HK-2 (cell line): Measurements from ENCODE around the gene WHAMM.
"Not testable (repeated sequence)": the region's sequence is repeated elsewhere in the genome, so short reads cannot be mapped to it uniquely, and the experiment has no call there.

Source experiments
- DNase-seq: peaks from one replicate; pipeline ENCODE4 v3.0.0-alpha.2; 2018; ENCODE audit not compliant: unreplicated experiment

WHAMM gene

GRCh38 chr15:82838096-82838735, 28.8 kb downstream of the WHAMM start:
- DNase-seq = no peak

DNA sequence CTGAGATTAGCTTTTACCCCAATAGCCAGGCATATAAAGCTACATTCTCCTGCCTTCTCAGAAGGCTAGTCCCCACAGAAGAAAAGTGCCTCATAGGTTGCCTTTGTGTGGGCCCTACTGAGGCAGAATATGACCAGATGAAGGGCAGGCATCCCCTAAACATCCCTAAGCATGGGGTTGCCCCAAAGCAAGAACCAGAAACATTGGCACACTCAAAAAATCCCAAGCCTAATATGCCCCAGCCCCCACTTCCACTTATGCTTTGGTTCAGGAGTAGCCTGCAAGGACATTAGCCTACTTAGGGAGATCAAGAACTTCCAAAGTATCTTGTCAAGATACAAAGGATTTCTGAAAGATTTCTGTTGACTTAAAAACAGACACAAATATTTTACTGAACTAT, 29.7 kb downstream of the WHAMM start:
- no peak for DNase-seq

DNA sequence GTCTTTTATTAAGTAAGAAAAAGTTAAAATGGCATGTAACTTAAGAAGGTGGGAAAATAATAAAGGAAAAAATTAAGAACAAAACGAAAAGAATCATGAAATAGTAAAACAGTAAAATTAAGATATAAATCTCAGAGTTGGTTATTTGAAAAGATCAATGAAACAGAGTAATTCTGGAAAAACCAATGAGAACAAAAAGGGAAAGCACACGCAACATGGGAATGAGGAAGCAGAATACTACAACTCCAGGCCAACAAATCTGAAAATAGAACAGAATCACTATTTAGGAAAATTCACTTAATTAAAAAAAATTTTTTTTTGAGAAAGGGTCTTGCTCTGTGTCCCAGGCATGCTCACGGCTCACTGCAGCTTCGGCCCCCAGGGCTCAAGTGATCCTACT, 30.7 kb downstream of the WHAMM start:
- DNase-seq = no peak

DNA sequence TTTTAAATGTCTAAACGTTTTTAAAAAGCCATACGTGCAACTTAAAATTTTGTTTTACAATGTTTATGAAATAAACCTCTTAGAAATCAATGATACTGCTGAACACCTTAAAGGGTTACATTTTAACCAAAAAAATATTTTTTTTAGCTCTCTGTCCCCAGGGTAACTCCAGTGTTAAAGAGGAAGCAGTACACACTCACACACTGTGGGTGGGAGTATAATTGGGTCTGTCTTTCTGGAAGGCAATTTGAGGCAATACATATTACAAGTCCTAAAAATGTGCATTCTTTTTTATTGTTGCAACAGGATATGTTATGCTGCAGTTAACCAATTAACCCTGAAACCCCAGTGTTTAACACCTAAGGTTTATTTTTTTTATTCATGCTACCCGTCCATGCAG, 34.1 kb downstream of the WHAMM start:
- no peak for DNase-seq

DNA sequence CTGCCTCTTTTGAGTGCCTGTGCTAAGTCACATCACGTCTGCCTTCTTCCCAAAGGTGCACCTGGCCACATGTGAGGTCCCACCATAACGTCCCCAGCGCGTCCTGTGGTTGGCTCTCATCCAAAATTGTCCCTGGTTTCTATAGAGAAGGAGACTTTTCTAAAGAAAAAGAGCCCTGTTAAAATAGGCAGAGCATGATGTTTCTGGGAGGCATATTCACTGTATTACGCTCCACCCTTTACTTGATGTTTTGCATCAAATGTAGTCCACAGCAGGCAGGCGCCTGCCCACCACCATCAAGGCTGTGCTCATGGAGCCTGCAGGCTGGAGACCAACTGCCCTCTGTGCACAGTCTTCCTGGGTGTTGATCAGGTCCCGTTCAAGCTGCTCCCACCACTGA, 36.3 kb downstream of the WHAMM start:
- DNase-seq = no peak

DNA sequence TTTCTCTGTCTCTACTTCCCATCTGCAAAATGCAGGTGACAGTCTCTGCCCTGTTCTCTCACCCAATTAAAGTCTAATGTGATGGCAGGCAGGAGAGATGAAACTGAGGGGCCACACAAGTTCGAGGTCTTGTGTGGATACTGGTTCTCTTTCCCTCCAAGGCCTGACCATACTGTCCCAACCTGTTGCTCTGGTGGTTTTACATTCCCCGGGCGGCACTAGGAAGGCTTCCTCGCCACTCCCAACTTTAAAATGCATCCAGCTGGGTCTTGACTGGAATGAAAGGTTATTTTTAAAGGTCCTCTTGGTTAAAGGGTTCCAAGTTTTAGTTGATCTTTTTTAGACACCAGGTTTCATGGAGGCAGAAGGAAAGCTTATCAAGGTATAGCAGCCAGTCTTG, 37.2 kb downstream of the WHAMM start:
- DNase-seq = no peak

GRCh38 chr15:82847703-82848102, 38.3 kb downstream of the WHAMM start:
- DNase-seq = no peak

DNA sequence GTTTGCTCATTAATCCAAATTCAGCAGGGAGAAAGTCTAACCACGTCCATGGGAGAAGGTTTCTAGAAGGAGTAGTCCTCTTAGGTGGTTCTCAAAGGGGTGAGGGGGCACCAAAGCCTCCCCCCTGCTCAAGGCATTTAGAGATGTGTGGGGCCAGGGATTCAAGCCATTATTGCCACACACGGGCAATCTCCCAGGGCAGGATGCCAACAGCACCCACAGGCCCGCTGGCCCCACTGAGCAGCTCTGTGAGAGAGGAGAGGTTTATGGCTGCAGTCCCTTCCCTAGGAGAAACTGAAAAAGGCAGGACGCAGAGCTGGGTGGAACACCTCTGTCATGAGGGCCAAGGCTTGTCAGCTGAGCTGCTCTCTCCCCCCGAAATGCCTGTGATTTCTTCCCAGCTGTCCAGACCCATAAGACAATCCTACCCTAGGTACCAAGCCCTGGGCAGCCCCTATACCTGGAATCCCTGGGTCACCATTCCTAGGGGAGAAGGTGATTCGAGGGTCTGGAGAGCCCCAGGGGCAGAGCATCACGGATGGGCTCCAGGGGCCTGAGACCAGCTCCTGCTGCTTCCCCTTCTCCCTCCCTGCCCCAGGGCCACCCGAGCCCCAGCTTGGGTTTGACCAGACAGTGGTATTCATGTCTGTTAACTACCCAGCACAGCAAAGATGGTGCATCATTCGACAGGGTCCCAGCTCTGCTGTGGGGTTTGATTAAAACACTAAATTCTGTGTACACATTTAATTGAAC, 39.0 kb downstream of the WHAMM start:
- no peak for DNase-seq

- no peak for DNase-seq
Observed at GRCh38 chr15:82849556-82850512, 40.4 kb downstream of the WHAMM start.

- DNase-seq = no peak
Observed at GRCh38 chr15:82850731-82851130, 41.3 kb downstream of the WHAMM start.

- no peak for DNase-seq
Observed at GRCh38 chr15:82851306-82851850, 42.0 kb downstream of the WHAMM start.

DNA sequence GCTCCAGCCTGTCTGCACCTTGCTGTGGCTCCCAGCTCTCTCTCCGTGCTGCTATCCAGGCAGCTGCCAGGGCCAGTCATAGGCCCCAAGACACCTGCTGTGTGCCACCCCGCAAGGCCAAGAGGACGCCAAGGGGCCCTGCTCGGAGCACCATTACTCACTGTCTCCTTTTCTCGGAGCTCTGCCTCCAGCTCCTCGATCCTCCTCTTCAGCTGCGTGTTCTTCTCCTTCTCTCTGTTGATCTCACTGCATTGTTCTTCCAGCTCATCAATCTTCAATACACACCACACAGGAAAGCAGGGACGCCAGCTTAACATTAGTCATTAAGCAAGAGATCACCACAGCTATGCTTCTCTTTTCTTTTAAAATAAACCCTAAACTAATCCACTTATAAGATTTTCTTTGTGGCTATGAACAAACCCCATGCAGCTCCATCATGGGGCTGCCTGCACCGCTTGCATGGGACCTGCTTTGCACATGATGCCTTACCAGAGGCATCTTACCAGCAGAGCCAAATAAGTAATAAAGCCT, 42.6 kb downstream of the WHAMM start:
- no peak for DNase-seq

GRCh38 chr15:82852941-82853561, 43.6 kb downstream of the WHAMM start:
- DNase-seq = no peak

- DNase-seq = no peak
Observed at GRCh38 chr15:82854554-82854953, 45.1 kb downstream of the WHAMM start.

DNA sequence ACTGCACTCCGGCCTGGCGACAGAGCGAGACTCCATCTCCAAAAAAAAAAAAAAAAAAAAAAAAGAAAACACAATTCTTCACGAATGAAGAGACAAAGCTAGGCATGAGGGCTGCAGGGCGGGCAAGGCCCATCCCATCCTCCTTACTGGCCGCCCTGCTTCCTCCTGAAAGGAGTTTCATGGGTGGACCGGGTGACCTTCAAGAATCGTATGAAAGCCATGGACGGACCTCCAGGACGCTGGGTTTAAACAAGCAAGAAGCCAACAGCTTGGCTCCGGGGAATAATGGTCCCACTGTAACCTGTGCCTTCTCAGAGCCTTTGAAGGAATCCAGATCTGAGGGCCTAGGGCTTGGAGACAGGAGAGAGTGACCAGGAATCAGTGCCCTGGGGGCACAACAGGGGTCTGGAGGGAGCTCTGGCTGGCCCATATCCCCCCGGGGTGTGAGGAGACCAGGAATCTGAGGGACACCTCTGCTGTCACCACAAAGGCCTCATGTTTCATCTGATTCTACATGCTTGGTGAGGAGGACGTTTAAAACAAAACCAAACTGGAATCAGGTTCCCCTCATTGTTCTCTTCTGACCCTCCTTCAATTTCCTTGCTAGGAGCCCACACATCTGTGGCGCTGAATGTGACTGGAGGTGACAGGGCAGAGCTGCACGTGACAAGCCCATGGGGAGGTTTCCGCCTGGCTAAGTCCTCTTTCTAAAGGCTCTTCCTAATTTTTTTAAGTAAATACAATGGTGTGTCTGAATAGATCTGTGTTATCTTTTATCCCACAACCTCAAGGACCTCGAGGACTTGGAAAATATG, 46.1 kb downstream of the WHAMM start:
- DNase-seq = no peak

GRCh38 chr15:82856397-82857170, 47.2 kb downstream of the WHAMM start:
- DNase-seq = no peak

DNA sequence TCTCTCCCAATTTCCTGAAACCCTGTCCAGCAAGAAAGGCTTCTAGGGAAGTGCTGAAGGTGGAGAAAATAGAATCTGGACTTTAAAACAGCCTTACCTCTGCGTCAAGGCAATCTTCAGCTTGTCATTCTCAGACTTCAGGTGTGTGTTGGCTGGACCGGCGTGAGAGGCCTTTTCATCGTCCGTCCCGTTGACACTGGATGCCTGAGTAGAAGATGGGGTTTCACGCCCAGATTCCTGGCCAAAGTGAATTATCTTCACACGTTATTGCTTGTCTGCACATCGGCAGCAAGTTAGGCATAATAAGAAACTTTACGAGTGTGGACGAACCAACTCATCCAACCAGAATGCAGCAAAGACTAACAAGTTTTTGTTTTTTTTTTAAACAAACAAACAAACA, 49.5 kb downstream of the WHAMM start:
- DNase-seq = no peak

DNA sequence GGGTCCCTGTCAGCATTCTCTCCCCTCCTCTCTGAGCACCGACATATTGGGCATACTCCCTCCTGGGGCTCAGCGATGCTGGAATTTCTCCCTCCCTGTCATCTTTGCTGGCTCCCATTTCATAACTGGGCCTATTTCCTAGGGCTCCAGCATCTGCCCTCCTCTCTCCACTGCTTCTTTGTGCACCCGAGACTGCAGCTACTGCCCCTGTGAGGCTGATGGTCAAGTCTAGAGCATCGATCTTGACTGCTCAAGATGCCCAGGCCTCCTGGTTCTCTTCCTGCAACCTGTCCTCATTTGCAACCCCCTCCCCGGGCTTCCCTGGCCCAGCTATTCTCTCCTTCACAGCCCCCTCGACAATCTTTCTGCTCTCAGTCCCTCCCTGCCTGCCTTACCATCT, 53.5 kb downstream of the WHAMM start:
- DNase-seq = no peak

DNA sequence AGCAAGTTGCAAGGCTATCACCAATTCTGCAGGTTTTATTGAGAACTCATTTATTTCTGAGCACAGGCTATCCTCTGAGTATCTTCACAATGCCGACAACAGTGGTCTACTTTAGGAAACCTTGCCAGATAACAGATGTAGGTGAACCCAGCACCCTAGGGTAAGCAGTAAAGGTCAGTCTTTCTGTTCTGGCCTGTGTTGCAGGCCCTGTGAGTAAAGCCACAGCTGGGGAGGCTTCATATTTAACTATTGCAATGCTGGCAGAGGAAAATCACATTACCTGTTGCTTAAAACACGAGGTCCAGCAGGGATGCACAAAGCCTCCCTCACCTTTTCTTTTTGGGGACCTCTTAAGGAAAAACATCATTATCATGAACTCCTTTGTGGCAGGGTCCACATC, 55.5 kb downstream of the WHAMM start:
- no peak for DNase-seq

- DNase-seq = not testable (repeated sequence)
Observed at GRCh38 chr15:82865581-82865980, 56.2 kb downstream of the WHAMM start.
